GM20000 (cell line): Measurements from ENCODE around the gene MED29.

Source experiments
- DNase-seq: peaks from one replicate; pipeline ENCODE4 v3.0.0; 2012; ENCODE audit warnings: low spot score
- CTCF ChIP-seq: IDR thresholded peaks from 2 replicates; pipeline ENCODE4 v1.5.1; 2012; ENCODE audit warnings: mild to moderate bottlenecking, control low read depth; ENCODE audit errors: extremely low read depth, missing control alignments

MED29 gene

GRCh38 chr19:39423258-39424086, 32.3 kb downstream of the MED29 start:
- no peak for DNase-seq
- no peak for TF ChIP-seq CTCF

- no peak for TF ChIP-seq CTCF
- no peak for DNase-seq
Observed at GRCh38 chr19:39424934-39425333, 33.8 kb downstream of the MED29 start.

- no peak for DNase-seq
- TF ChIP-seq CTCF = no peak
Observed at GRCh38 chr19:39425744-39426143, 34.6 kb downstream of the MED29 start.

- DNase-seq = no peak
- no peak for TF ChIP-seq CTCF
Observed at GRCh38 chr19:39426170-39426569, 35.0 kb downstream of the MED29 start.

GRCh38 chr19:39427707-39428106, 36.5 kb downstream of the MED29 start:
- DNase-seq = no peak
- TF ChIP-seq CTCF = no peak

GRCh38 chr19:39428283-39429112, 37.3 kb downstream of the MED29 start:
- no peak for DNase-seq
- TF ChIP-seq CTCF = no peak
